HEK293 (cell line): ENCODE data around the gene BRMS1.

ENCODE experiments used
- CTCF ChIA-PET: fragments of 350-600 bp; formaldehyde crosslinking; extraction: SDS; loops from one replicate; lab custom pipeline; 2021; ENCODE audit warnings: antibody characterized with exemption; lab: Yijun Ruan, JAX
- POLR2A ChIA-PET: fragments of 300-600 bp; formaldehyde crosslinking; extraction: SDS; loops from one replicate; lab custom pipeline; 2020; ENCODE audit warnings: antibody characterized with exemption, inconsistent platforms; lab: Yijun Ruan, JAX
- H3K27ac ChIP-seq: fragments of 200-500 bp; sonication (Bioruptor generic); 2 replicates; pipeline ENCODE4 v1.5.1; 2014; ENCODE audit warnings: low read depth, low read length, control low read depth, inconsistent platforms; ENCODE audit errors: extremely low read depth
- H3K36me3 ChIP-seq, 2 experiments: fragments of 200-500 bp in 1 of 2; sonication (Bioruptor generic) in 1 of 2; 1 replicate in 1 of 2; 2 replicates in 1 of 2; pipeline ENCODE4 v1.5.1; 2014 to 2017; ENCODE audit warnings: inconsistent platforms in 2 of 2, low read length in 2 of 2; ENCODE audit not compliant: control insufficient read depth in 2 of 2, insufficient read depth in 1 of 2
- H3K4me1 ChIP-seq: fragments of 200-500 bp; sonication (Bioruptor generic); 2 replicates; pipeline ENCODE4 v1.5.1; 2014; ENCODE audit warnings: mild to moderate bottlenecking, low read length, inconsistent platforms; ENCODE audit not compliant: control insufficient read depth, insufficient read depth
- H3K4me3 ChIP-seq: 2 replicates; pipeline ENCODE4 v1.5.1; 2011; ENCODE audit warnings: low read depth, mild to moderate bottlenecking, control low read depth, low read length, moderate library complexity
- H3K9me3 ChIP-seq: fragments of 200-500 bp; sonication (Bioruptor generic); 2 replicates; pipeline ENCODE4 v1.5.1; 2014; ENCODE audit warnings: low read depth, low read length, inconsistent platforms; ENCODE audit not compliant: control insufficient read depth, insufficient read depth
- EGR2 ChIP-seq: fragments of 450-650 bp; formaldehyde crosslinking; IDR thresholded peaks from 2 replicates; pipeline ENCODE4 v1.5.1; 2016; ENCODE audit warnings: low read depth, missing biosample characterization, missing genetic modification characterization
- KLF17 ChIP-seq: fragments of 450-650 bp; formaldehyde crosslinking; IDR thresholded peaks from 2 replicates; pipeline ENCODE4 v1.5.1; 2016; ENCODE audit warnings: missing biosample characterization, missing genetic modification characterization
- KLF8 ChIP-seq: fragments of 450-650 bp; formaldehyde crosslinking; IDR thresholded peaks from 2 replicates; pipeline ENCODE4 v1.5.1; 2016; ENCODE audit warnings: missing biosample characterization, missing genetic modification characterization
- KLF9 ChIP-seq: fragments of 450-650 bp; formaldehyde crosslinking; IDR thresholded peaks from 2 replicates; pipeline ENCODE4 v1.5.1; 2016; ENCODE audit warnings: missing biosample characterization, missing genetic modification characterization, low read depth
- PRDM1 ChIP-seq: fragments of 450-650 bp; formaldehyde crosslinking; IDR thresholded peaks from 2 replicates; pipeline ENCODE4; 2016; ENCODE audit warnings: missing biosample characterization, missing genetic modification characterization
- PRDM2 ChIP-seq: fragments of 450-650 bp; formaldehyde crosslinking; IDR thresholded peaks from 2 replicates; pipeline ENCODE4 v1.5.1; 2016; ENCODE audit warnings: missing biosample characterization, missing genetic modification characterization, borderline replicate concordance
- PRDM4 ChIP-seq: fragments of 450-650 bp; formaldehyde crosslinking; IDR thresholded peaks from 2 replicates; pipeline ENCODE4 v1.5.1; 2017; ENCODE audit warnings: missing biosample characterization, missing genetic modification characterization
- SP7 ChIP-seq: fragments of 450-650 bp; formaldehyde crosslinking; IDR thresholded peaks from 2 replicates; pipeline ENCODE4 v1.5.1; 2016; ENCODE audit warnings: missing biosample characterization, missing genetic modification characterization
- TRIM28 ChIP-seq: IDR thresholded peaks from 2 replicates; pipeline ENCODE4 v1.6.1; 2011; ENCODE audit warnings: low read length, control low read depth, borderline replicate concordance
- WT1 ChIP-seq: fragments of 450-650 bp; formaldehyde crosslinking; IDR thresholded peaks from 2 replicates; pipeline ENCODE4 v1.5.1; 2016; ENCODE audit warnings: missing biosample characterization, missing genetic modification characterization
- ZBTB17 ChIP-seq: fragments of 450-650 bp; formaldehyde crosslinking; IDR thresholded peaks from 2 replicates; pipeline ENCODE4 v1.5.1; 2016; ENCODE audit warnings: missing biosample characterization, missing genetic modification characterization
- ZNF174 ChIP-seq: fragments of 450-650 bp; formaldehyde crosslinking; IDR thresholded peaks from 2 replicates; pipeline ENCODE4 v1.5.0; 2017; ENCODE audit warnings: missing biosample characterization, mild to moderate bottlenecking, missing genetic modification characterization
- ZNF223 ChIP-seq: fragments of 450-650 bp; formaldehyde crosslinking; IDR thresholded peaks from 2 replicates; pipeline ENCODE4 v1.5.1; 2016; ENCODE audit warnings: missing biosample characterization, missing genetic modification characterization
- ZNF274 ChIP-seq, 2 experiments: fragments of 200-500 bp in 1 of 2; fragments of 450-650 bp in 1 of 2; sonication (Bioruptor generic) in 1 of 2; formaldehyde crosslinking in 1 of 2; IDR thresholded peaks; 2 replicates each; pipeline versions ENCODE4 v1.5.1 to v1.6.1; 2014 to 2016; ENCODE audit warnings: borderline replicate concordance in 1 of 2, inconsistent platforms in 1 of 2, low read length in 1 of 2, missing biosample characterization in 1 of 2, missing genetic modification characterization in 1 of 2
- ZNF324 ChIP-seq: fragments of 450-650 bp; formaldehyde crosslinking; IDR thresholded peaks from 2 replicates; pipeline ENCODE4 v1.5.1; 2016; ENCODE audit warnings: missing biosample characterization, missing genetic modification characterization
- ZNF398 ChIP-seq: fragments of 450-650 bp; formaldehyde crosslinking; IDR thresholded peaks from 2 replicates; pipeline ENCODE4 v1.5.1; 2017; ENCODE audit warnings: missing biosample characterization, missing genetic modification characterization
- ZNF629 ChIP-seq: fragments of 450-650 bp; formaldehyde crosslinking; IDR thresholded peaks from 2 replicates; pipeline ENCODE4 v1.5.1; 2017; ENCODE audit warnings: missing biosample characterization, missing genetic modification characterization
- ZNF76 ChIP-seq: fragments of 450-650 bp; formaldehyde crosslinking; IDR thresholded peaks from 2 replicates; pipeline ENCODE4; 2016; ENCODE audit warnings: low read depth, missing biosample characterization, missing genetic modification characterization, borderline replicate concordance
- ZXDB ChIP-seq: fragments of 450-650 bp; formaldehyde crosslinking; IDR thresholded peaks from 2 replicates; pipeline ENCODE4 v1.5.1; 2016; ENCODE audit warnings: missing biosample characterization, missing genetic modification characterization

The BRMS1 gene

GRCh38 chr11:66349084-66349386 lies 4.1 kb upstream of the BRMS1 start:
- H3K4me3 ChIP-seq: no peak overlapping the region
- ChIA-PET CTCF (interaction anchor here (3.1 kb wide), 1 partner anchor 15 kb away, joined by 24 read pairs; no protein-coding TSS in a partner anchor), POLR2A (no interaction called here)

GRCh38 chr11:66347425-66348276 lies 2.7 kb upstream of the BRMS1 start, which contains the start of gene B4GAT1:
Gene B4GAT1, minus strand, starts transcription at chr11:66347629. Its CDS starts 84 bp downstream, at chr11:66347545.
- CTCF ChIA-PET: interaction anchor here (0.6 to 3.1 kb wide), 7 partner anchors 17 to 115 kb away, joined by 3 to 24 read pairs (median 6); no protein-coding TSS in a partner anchor
- H3K27ac ChIP-seq: peak within 1 kb of the TSS; percentile 89
- POLR2A ChIA-PET: interaction anchor here (0.7 to 4.3 kb wide), 15 partner anchors 9 to 269 kb away, joined by 3 to 18 read pairs (median 4); partner anchors contain the start of genes RBM14, RIN1, SLC29A2 and YIF1A
- H3K36me3 ChIP-seq: peaks cover 0 to 13% of the 10 kb centered on the region in 2 experiments; a peak in 1 of 3 replicates
- H3K9me3 ChIP-seq: no peaks in the 10 kb centered on the region
- peak within 1 kb of the TSS; percentile 96 for H3K4me3 ChIP-seq
- H3K4me1 ChIP-seq: no peaks in the 10 kb centered on the region
- TF ChIP-seq SP7 (tag by site-specific recombination) (peak; percentile 82), WT1 (peak; percentile 56; the same call in 1 of the 2 replicates), PRDM1 (tag by site-specific recombination) (no peak), PRDM4 (peak; percentile 52; the same call in 1 of the 2 replicates), KLF8 (tag by site-specific recombination) (peak; percentile 77), TRIM28 (peak; percentile 48; the same call in 1 of the 2 replicates), PRDM2 (tag by site-specific recombination) (0 out of 2 replicates have a peak, but pooled peaks have one; percentile 61), ZBTB17 (tag by site-specific recombination) (peak; percentile 93), ZNF324 (tag by site-specific recombination) (peak; percentile 94), ZNF398 (tag by site-specific recombination) (peak; percentile 59), EGR2 (tag by site-specific recombination) (no peak), KLF9 (tag by site-specific recombination) (peak; percentile 45; the same call in 1 of the 2 replicates), ZNF76 (peak; percentile 70), ZNF629 (peak; percentile 65), KLF17 (tag by site-specific recombination) (peak; percentile 92), ZNF274 (IDR thresholded peaks at IDR 0.05; ENCODE audit: low read length) (no peak), ZNF274 (tag by site-specific recombination; IDR thresholded peaks at IDR 0.05; ENCODE audit: borderline replicate concordance) (no peak), ZNF174 (tag by site-specific recombination) (no peak), ZXDB (tag by site-specific recombination) (peak; percentile 46; the same call in 1 of the 2 replicates)

More at GRCh38 chr11:66349084-66349386, 4.1 kb upstream of the BRMS1 start:
- H3K9me3 ChIP-seq: no peaks in the 10 kb centered on the region
- TF ChIP-seq KLF9 (tag by site-specific recombination) (no peak), ZNF223 (no peak)
- no peak overlapping the region for H3K27ac ChIP-seq
- no peaks in the 10 kb centered on the region for H3K4me1 ChIP-seq
- peaks cover 0 to 2% of the 10 kb centered on the region in 2 experiments; a peak in 1 of 3 replicates for H3K36me3 ChIP-seq
